OCI-LY7 (cell line): Measurements from ENCODE around the gene KLF16.

Experiments
- CTCF ChIP-seq: fragments of 200-600 bp; sonication (generic); conservative IDR thresholded peaks from 2 replicates; pipeline ENCODE4 v1.5.1; 2014; ENCODE audit warnings: mild to moderate bottlenecking, antibody characterized with exemption, low read length, moderate library complexity, mixed read lengths
- EZH2phosphoT487 ChIP-seq: fragments of 200-600 bp; sonication (generic); IDR thresholded peaks from 2 replicates; pipeline ENCODE4 v1.6.1; 2018; ENCODE audit warnings: low read depth, borderline replicate concordance, mild to moderate bottlenecking, mixed run types, antibody characterized with exemption, low read length, moderate library complexity, mixed read lengths

GRCh38 chr19:1882089-1882785 is 18.9 kb upstream of the KLF16 start:
- TF ChIP-seq CTCF (no peak), EZH2phosphoT487 (no peak)
